Measurements from ENCODE around the gene ACTL6B. TPM values are rescaled to one million over a fixed set of nuclear protein-coding genes. Genes with fewer than 3 reads are reported as not detected.

ACTL6B gene
- total RNA-seq, 1 experiment from 2014 or later, result not detected

GRCh38 chr7:100606313-100606712 lies 49.9 kb downstream of the ACTL6B start:
- Histone ChIP-seq H3K36me3 (ENCODE audit: low read depth) (no peaks in the 10 kb centered on the region), H3K27me3 (ENCODE audit: insufficient read depth, low read depth) (no peaks in the 10 kb centered on the region), H3K4me3 (no peak overlapping the region), H3F3A (ENCODE audit: insufficient read depth, low read depth) (peaks cover 14% of the 10 kb centered on the region; the same call in 1 of the 2 replicates), H3K79me2 (ENCODE audit: low read depth) (no peaks in the 10 kb centered on the region), H3K9me2 (ENCODE audit: insufficient read depth) (no peaks in the 10 kb centered on the region), H3K9me3 (ENCODE audit: insufficient read depth, low read depth) (no peaks in the 10 kb centered on the region), H4K20me1 (ENCODE audit: insufficient read depth) (no peaks in the 10 kb centered on the region), H3K4me2 (no peak overlapping the region), H3K27ac (no peak overlapping the region), H3K4me1 (replicated peaks; ENCODE audit: insufficient read depth) (peaks cover 21% of the 10 kb centered on the region), H2AFZ (no peak overlapping the region)
- DNase-seq, result no peak
- POLR2A ChIA-PET (ENCODE audit: unreplicated experiment), result no interaction called here
- TF ChIP-seq EZH2 (IDR thresholded peaks at IDR 0.05; ENCODE audit: low read depth) (no peak), CTCF (conservative IDR thresholded peaks at IDR 0.05) (no peak)
- intact Hi-C loops (cut with micrococcal nuclease; ENCODE audit: unreplicated experiment), result no loop called here
- CTCF ChIA-PET, result interaction anchor here (0.6 kb wide), 1 partner anchor 65 kb away, joined by 4 read pairs; no protein-coding TSS in a partner anchor
- BruUV-seq (replicated peaks), result no TSS peak

GRCh38 chr7:100604976-100605911 lies 51.0 kb downstream of the ACTL6B start:
- TF ChIP-seq CTCF (conservative IDR thresholded peaks at IDR 0.05) (no peak), EZH2 (IDR thresholded peaks at IDR 0.05; ENCODE audit: low read depth) (no peak)
- H3K4me3 ChIP-seq, result peak overlapping the region; percentile 75
- peaks cover 24% of the 10 kb centered on the region for H3K4me1 ChIP-seq (replicated peaks; ENCODE audit: insufficient read depth)
- H3K9me3 ChIP-seq (ENCODE audit: insufficient read depth, low read depth), result no peaks in the 10 kb centered on the region
- H3K9me2 ChIP-seq (ENCODE audit: insufficient read depth), result no peaks in the 10 kb centered on the region
- intact Hi-C loops (cut with micrococcal nuclease; ENCODE audit: unreplicated experiment), result loop anchor here (2.0 kb wide), 1 partner anchor 18 kb away; the partner anchor contains the start of genes FBXO24 and LRCH4
- no peaks in the 10 kb centered on the region for H3K36me3 ChIP-seq (ENCODE audit: low read depth)
- TSS peak; percentile 64 for BruUV-seq (replicated peaks)
- no peaks in the 10 kb centered on the region for H3K79me2 ChIP-seq (ENCODE audit: low read depth)
- no peak overlapping the region for H3K27ac ChIP-seq
- peak in 1 of 2 experiments; percentile 58 for DNase-seq
- POLR2A ChIA-PET (ENCODE audit: unreplicated experiment), result interaction anchor here (0.7 kb wide), 1 partner anchor 18 kb away, joined by 4 read pairs; no protein-coding TSS in a partner anchor
- H3K27me3 ChIP-seq (ENCODE audit: insufficient read depth, low read depth), result no peaks in the 10 kb centered on the region
- CTCF ChIA-PET, result interaction anchor here (0.6 kb wide), 2 partner anchors 223 to 247 kb away, joined by 5 to 6 read pairs; no protein-coding TSS in a partner anchor
- no peaks in the 10 kb centered on the region for H4K20me1 ChIP-seq (ENCODE audit: insufficient read depth)
- H3F3A ChIP-seq (ENCODE audit: insufficient read depth, low read depth), result peaks cover 10% of the 10 kb centered on the region; the same call in 1 of the 2 replicates
- peak overlapping the region; percentile 94 for H2AFZ ChIP-seq
- H3K4me2 ChIP-seq, result peak overlapping the region; percentile 88

Measured in PC-9 (cell line).